ENCODE measurements around the gene PRPF19. TPM values are rescaled to one million over a fixed set of nuclear protein-coding genes. Genes with fewer than 3 reads are reported as not detected.

PRPF19 gene
- total RNA-seq, 3 donors from 2014 or later, result 61.1 to 74.1 (median 64.6) TPM

GRCh38 chr11:60859616-60860250 lies 46.7 kb downstream of the PRPF19 start:
- H3K9me3 ChIP-seq, result no peaks in the 10 kb centered on the region
- no peak overlapping the region for H3K4me3 ChIP-seq
- intact Hi-C loops (cut with DNase I, micrococcal nuclease), result no loop called here
- H3K36me3 ChIP-seq (ENCODE audit: low read depth), result no peaks in the 10 kb centered on the region
- ATAC-seq (no peak), DNase-seq (no peak)
- no peak for TF ChIP-seq CTCF (IDR thresholded peaks at IDR 0.05)
- H3K4me1 ChIP-seq (ENCODE audit: low read depth), result no peaks in the 10 kb centered on the region

- no peak for DNase-seq
These were observed 47.5 kb downstream of the PRPF19 start for GRCh38 chr11:60858731-60859464.

DNA sequence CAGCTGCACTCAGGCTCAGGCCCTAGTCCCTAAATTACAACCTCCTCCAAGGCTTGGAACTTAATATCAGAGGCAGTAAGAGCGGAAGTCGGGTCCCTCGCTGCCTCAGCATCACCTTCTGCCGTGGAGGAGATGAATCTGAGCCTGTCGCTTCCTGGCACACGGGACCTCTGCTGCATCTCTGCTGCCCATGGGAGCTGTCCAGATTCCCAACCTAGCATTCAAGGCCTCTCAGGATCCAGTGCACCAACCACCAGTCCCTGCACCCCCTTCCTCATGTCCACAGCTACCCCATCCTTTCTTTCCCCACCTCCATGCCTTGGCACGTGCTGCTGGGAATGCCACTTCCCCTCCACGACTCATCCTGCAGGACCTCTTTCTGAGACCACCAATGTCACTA lies 48.1 kb downstream of the PRPF19 start:
- TF ChIP-seq CTCF (IDR thresholded peaks at IDR 0.05), result no peak
- no peaks in the 10 kb centered on the region for H3K4me1 ChIP-seq (ENCODE audit: low read depth)
- intact Hi-C loops (cut with DNase I, micrococcal nuclease), result no loop called here
- DNase-seq, result no peak
- H3K9me3 ChIP-seq, result no peaks in the 10 kb centered on the region
- no peak for ATAC-seq
- no peak overlapping the region for H3K4me3 ChIP-seq
- no peaks in the 10 kb centered on the region for H3K36me3 ChIP-seq (ENCODE audit: low read depth)

More at GRCh38 chr11:60858731-60859464, 47.5 kb downstream of the PRPF19 start:
- intact Hi-C loops (cut with DNase I, micrococcal nuclease), result no loop called here
- Histone ChIP-seq H3K4me3 (no peak overlapping the region), H3K4me1 (ENCODE audit: low read depth) (no peaks in the 10 kb centered on the region), H3K9me3 (no peaks in the 10 kb centered on the region), H3K36me3 (ENCODE audit: low read depth) (no peaks in the 10 kb centered on the region)
- TF ChIP-seq CTCF (IDR thresholded peaks at IDR 0.05), result no peak
- no peak for ATAC-seq

DNA sequence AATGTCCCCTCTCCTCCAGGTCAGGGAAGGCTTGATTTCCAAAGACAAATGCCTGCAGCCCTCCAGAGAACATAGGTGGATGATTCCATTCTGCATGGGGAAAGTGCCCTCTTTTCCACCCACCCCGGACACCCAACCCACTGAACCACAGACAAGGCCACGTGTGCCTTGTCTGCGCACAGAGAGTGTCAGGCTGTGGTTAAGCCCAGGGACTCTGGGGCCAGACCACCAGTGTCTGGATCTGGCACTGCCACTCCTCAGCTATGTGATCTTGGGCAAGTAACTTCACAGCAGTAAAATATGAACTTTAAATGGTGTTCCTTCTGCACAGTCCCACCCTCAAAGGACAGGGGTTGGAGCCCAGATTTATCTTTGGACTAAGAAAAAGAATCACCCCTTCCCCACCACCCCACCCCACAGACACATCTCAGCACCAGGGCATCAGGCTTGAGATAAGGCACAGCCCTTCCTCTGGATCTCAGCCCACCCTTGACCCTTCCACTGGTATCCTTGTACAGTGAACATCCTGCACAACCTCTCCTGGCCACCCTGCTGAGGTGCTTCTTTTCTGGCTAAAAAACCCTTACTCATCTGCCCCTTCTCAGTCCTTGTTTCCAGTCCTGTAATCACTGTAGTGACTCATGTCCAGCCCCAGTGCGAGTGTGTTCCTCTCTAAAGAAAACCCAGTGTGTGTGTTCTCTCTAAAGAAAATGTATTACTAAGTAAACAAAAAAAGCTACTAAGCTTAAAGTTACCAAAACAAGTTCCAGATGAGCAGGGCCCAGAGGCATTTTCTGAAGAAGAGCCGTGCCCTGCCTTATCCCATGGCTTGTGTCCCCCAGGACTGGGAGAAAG lies 48.8 kb downstream of the PRPF19 start:
- H3K36me3 ChIP-seq (ENCODE audit: low read depth), result no peaks in the 10 kb centered on the region
- ATAC-seq (no peak), DNase-seq (no peak)
- intact Hi-C loops (cut with DNase I, micrococcal nuclease), result no loop called here
- no peaks in the 10 kb centered on the region for H3K9me3 ChIP-seq
- TF ChIP-seq CTCF (IDR thresholded peaks at IDR 0.05), result no peak
- peaks cover 3% of the 10 kb centered on the region for H3K4me1 ChIP-seq (ENCODE audit: low read depth)
- no peak overlapping the region for H3K4me3 ChIP-seq

GRCh38 chr11:60855726-60856633 lies 50.4 kb downstream of the PRPF19 start, which contains the start of gene PTGDR2:
Gene PTGDR2 (minus strand): TSS chr11:60855950. CDS start chr11:60853722, 2,228 bp downstream.
- Histone ChIP-seq H3K4me1 (ENCODE audit: low read depth) (peaks cover 13% of the 10 kb centered on the region), H3K4me3 (no peak within 1 kb of the TSS), H3K36me3 (ENCODE audit: low read depth) (no peaks in the 10 kb centered on the region), H3K9me3 (no peaks in the 10 kb centered on the region)
- DNase-seq, result peak in 2 of 3 donors; percentile 38 to 43
- peak; percentile 29 for ATAC-seq
- intact Hi-C loops (cut with DNase I, micrococcal nuclease), result no loop called here
- no peak for TF ChIP-seq CTCF (IDR thresholded peaks at IDR 0.05)
